GM12892 (cell line): ENCODE data around the gene GUCA2A.

Experiments
- POLR2A ChIP-seq: IDR thresholded peaks from 2 replicates; pipeline ENCODE4 v1.6.1; 2011; ENCODE audit warnings: low read depth, low read length, control low read depth
- POLR2AphosphoS5 ChIP-seq: IDR thresholded peaks from 2 replicates; pipeline ENCODE4 v1.6.1; 2011; ENCODE audit warnings: low read depth, low read length, control low read depth

- TF ChIP-seq POLR2AphosphoS5 = no peak
- no peak for TF ChIP-seq POLR2A
Observed at GRCh38 chr1:42163536-42164503, 725 bp downstream of the GUCA2A start.
